Right renal cortex interstitium (tissue), 3 donors: ENCODE data around the gene MORF4L1. TPM values are rescaled to one million over a fixed set of nuclear protein-coding genes. Genes with fewer than 3 reads are reported as not detected.
"Not testable (repeated sequence)": the region's sequence is repeated elsewhere in the genome, so short reads cannot be mapped to it uniquely, and the experiment has no call there.

ENCODE experiments used
- DNase-seq, 3 donors: peaks; one replicate each; pipeline ENCODE4 v3.0.0-alpha.2; 2013; ENCODE audit warnings: low read depth in 3 of 3, low spot score in 2 of 3
- polyA plus RNA-seq, 3 donors: library from polyadenylated mRNA; unstranded; fragments of 120-200 nt; gene quantifications; one replicate each; pipeline ENCODE4 v1.2.1, GENCODE V29; 2013; ENCODE audit not compliant: insufficient read length in 3 of 3

The MORF4L1 gene
- polyA plus RNA-seq, result 100 to 1,000 TPM; 791 to 885 (median 842) TPM

DNA sequence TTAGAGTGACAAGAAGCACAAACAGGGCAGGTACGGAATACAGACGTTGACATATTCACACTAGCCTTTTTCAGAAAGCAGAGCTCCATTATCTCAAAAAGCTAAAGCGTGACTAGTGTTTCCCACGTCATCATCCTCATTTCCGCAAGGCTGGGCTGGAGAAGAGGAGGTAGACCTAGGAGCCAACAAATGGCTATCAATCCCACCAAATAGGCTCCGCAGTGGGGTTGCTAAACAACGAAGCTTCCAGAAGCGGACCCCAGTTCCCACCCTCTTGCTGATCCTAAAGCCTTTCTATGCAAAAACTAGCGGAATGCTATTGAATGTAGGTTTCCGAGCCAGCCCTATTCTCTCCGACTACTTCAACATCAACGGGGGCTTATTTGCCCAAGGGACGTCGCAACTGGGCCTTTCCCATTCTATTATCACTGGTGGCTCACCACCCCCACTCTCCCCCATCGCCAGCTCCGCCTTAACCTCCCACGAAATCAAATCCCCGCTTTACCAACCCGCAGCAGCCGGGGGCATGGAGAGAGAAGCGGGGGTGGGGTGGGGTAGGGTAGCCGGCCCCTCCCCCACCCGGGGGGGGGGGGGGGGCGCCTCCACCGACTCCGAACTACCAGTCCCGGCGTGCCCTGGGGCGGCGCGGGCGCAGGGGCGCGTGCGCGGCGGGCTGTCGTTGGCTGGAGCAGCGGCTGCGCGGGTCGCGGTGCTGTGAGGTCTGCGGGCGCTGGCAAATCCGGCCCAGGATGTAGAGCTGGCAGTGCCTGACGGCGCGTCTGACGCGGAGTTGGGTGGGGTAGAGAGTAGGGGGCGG lies at the start of gene MORF4L1:
Gene MORF4L1, plus strand, starts transcription at position 736 of the 817 bp plus-strand sequence. CDS start 128 bp downstream, outside the sequence.
- peak; percentile 83 to 92 (median 92) for DNase-seq

DNA sequence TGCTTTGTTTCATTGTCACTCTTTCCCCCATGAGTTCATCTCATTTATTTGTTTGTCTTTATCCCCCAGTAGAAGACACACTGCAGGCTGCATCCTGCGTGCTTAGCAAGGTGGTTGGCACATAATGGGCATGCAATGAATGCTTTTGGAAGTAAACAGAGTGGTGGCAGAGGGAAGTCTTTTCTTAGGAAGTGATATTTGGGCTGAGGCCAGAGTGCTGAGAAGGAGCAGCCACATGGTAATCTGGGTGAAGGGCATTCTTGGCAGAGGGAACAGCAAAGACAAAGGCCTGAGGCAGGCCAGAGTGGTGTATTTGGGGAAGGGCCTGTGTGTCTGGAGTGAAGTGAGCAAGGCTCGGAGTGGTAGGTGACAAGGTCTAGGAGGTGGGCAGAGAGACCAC lies 43.8 kb upstream of the MORF4L1 start:
- DNase-seq, result no peak

DNA sequence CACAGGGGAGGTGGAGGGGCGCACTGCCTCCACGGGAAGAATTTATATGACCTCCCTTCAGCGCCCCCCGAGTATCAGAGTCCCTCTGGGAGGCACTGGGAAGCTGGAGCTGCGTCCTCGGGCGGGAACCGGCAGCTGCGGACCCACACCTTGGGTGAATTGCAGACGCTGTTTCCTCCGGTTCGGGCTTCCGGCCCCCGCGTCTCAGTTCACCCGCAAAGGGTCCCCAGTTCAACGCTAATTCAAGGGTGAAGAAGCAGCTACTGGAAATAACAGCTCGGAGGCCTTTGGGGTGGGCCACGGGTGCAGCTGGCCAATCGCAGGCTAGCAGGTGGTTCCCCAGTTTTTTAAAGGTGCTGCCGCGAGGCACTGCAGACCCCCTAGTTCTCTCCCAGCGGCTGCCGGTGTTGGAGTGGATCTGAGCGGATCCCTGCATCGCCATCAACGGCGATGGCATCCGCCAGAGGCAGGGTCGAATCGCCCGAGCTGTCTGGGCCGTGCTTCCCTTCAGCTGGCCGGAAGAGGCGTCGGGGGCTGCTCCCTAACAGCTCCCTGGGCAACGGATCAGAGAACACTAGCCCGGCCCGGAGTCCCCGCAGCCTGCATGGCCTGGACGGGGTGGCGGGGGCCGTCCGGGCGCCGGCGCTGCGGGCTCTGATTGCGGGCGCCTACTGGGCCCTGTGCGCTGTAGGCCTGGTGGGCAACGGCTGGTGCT lies 42.0 kb upstream of the MORF4L1 start:
- no peak for DNase-seq

DNA sequence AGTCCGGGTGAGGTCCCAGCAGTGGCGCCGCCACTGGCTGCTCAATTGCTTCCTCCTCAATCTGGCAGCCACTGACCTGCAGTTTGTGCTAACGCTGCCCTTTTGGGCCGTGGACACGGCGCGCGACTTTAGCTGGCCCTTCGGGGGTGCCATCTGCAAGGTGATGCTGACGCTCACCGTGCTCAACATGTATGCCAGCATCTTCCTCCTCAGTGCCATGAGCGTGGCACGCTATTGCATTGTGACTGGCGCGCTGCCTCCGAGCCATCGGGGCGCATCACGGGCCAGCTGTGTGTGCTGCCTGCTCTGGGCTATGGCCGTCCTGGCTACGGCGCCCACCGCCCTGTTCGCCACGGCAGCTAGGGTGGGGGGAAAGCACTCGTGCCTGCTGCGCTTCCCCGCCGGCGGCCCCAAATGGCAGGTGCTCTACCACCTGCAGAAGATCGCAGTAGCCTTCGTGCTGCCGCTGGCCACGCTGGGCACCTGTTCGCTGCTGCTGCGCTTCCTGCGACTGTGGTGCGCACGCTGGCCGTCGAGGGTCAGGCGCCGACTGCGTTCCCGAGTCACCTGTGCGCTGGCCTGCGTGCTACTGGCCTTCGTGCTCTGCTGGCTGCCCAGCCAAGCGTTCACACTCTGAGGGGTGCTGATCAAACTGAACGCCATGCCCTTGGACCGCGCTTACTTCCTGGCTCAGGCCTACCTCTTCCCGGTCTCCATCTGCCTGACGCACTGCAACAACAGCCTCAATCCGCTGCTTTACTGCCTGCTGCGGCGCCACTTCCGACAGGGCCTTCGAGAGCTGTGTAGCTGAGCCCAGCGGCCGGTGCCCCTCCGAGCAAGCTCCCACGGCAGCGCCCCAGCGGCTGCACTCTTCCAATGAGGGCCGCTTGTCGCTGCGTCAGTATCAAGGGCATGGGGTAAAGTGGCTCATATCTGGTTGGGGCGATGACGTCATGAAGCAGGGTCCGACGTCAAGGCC lies 41.2 kb upstream of the MORF4L1 start:
- no peak for DNase-seq

- DNase-seq, result no peak
These were observed 36.4 kb upstream of the MORF4L1 start for GRCh38 chr15:78836333-78836732.

GRCh38 chr15:78837131-78837530 lies 35.6 kb upstream of the MORF4L1 start:
- DNase-seq, result no peak

- no peak for DNase-seq
These were observed 35.1 kb upstream of the MORF4L1 start for GRCh38 chr15:78837543-78837942.

GRCh38 chr15:78838489-78838888 lies 34.2 kb upstream of the MORF4L1 start:
- no peak for DNase-seq

GRCh38 chr15:78839151-78839550 lies 33.5 kb upstream of the MORF4L1 start:
- not testable (repeated sequence) for DNase-seq

- no peak for DNase-seq
These were observed 31.9 kb upstream of the MORF4L1 start for GRCh38 chr15:78840661-78841375.

DNA sequence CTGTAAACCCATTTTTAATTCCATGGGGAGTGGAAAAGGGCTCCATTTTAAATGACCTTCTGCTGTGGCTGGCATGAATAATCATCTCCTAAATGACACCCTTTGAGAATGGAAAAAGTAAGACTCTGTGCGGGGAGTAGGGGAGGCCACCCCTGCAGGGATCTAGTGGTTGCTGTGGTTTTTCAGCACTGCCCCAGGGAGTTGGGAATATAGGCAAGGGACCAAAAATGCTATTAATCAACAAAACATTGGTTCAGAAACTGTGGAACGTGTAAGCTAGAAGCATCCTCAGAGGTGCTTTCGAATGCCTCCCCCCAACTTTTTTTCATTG lies 31.3 kb upstream of the MORF4L1 start:
- DNase-seq, result no peak

GRCh38 chr15:78841891-78842290 lies 30.8 kb upstream of the MORF4L1 start:
- DNase-seq, result no peak

DNA sequence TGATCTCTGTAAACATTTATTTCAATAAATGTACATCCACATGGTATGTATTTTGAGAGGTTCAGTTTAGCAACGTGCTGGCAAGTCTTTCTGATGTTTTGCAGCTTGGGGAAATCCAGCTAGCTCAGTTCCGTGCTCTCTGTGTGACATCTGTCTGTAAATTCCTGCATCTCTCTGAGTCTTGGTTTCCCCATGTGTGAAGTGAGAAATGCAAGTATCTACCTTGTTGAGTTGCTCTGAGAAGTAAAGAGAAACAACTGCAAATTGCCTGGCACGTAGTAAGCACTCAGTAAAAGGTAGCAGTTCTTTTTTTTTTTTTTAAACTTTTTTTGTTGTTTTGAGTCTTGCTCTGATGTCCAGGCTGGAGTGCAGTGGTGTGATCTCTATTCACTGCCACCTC lies 30.2 kb upstream of the MORF4L1 start:
- DNase-seq, result no peak

GRCh38 chr15:78846906-78847305 lies 25.8 kb upstream of the MORF4L1 start:
- not testable (repeated sequence) for DNase-seq

GRCh38 chr15:78847387-78847906 lies 25.2 kb upstream of the MORF4L1 start:
- not testable (repeated sequence) for DNase-seq

DNA sequence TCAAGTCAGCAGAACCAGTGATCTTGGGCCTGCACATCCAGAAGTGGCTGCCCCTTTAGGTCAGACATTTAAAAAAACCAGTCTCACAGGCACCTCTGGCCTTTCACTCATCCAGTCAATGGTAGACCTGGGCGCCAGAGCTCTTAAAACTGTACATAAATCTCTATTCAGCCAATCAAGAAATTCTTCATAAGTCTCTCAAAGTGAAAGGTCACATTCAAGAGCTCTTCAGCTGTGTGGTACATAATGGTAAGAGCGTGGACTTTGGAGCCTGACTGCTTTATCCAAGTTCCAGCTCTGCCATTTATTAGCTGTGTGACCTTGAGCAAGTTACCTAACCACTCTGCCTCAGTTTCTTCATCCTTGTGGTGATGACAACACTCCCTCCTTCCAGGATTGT lies 22.3 kb upstream of the MORF4L1 start:
- DNase-seq, result no peak

GRCh38 chr15:78850941-78851755 lies 21.5 kb upstream of the MORF4L1 start:
- DNase-seq, result no peak

DNA sequence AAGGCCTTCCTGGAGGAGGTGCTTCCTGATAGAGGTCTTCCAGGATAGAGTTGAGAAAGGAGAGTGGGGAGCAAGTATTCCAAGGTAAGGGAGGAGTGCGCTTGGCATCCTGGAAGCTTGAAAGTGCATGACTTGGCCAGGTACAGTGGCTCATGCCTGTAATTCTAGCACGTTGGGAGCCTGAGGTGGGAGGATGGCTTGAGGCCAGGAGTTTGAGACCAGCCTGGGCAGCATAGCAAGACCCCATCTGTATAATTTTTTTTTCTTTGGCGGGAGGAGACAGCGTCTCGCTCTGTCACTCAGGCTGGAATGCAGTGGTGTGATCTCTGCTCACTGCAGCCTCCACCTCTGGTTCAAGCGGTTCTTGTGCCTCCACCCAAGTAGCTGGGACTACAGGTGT lies 19.2 kb upstream of the MORF4L1 start:
- no peak for DNase-seq

- no peak for DNase-seq
These were observed 17.8 kb upstream of the MORF4L1 start for GRCh38 chr15:78854833-78855372.
